ENCODE measurements around the gene OPCML. TPM values are rescaled to one million over a fixed set of nuclear protein-coding genes. Genes with fewer than 3 reads are reported as not detected.

Gene OPCML
- total RNA-seq, 1 experiment from 2014 or later = 0.94 TPM

- no peak overlapping the region for H3K14ac ChIP-seq (ENCODE audit: insufficient read depth, low read length)
- no peak overlapping the region for H3T11ph ChIP-seq (ENCODE audit: low read length)
- H3K79me1 ChIP-seq (ENCODE audit: insufficient read depth, low read depth, low read length, poor library complexity, severe bottlenecking) = no peaks in the 10 kb centered on the region
- no peaks in the 10 kb centered on the region for H3K36me3 Mint-ChIP-seq (ENCODE audit: insufficient read depth in 1 of 3, low read depth in 3 of 3)
- no peak overlapping the region for H2BK15ac ChIP-seq (ENCODE audit: low read depth, low read length)
- H2BK20ac ChIP-seq (ENCODE audit: low read depth, low read length, poor library complexity, severe bottlenecking) = no peak overlapping the region
- no peaks in the 10 kb centered on the region for H4K20me1 ChIP-seq (ENCODE audit: control insufficient read depth, insufficient read depth, insufficient read length)
- H3K4me3 Mint-ChIP-seq = no peak overlapping the region
- H2BK5ac ChIP-seq (ENCODE audit: insufficient read length, low read length) = no peak overlapping the region
- no peak for TF ChIP-seq CTCF (conservative IDR thresholded peaks at IDR 0.05)
- no peaks in the 10 kb centered on the region for H3K9me3 ChIP-seq (ENCODE audit: control insufficient read depth, low read depth, low read length)
- no CpG with 5 or more reads among the region's 3 CpGs for WGBS (ENCODE audit: extremely low coverage, insufficient read length, low lambda C conversion rate)
- no peak for DNase-seq
- H4K8ac ChIP-seq (replicated peaks; ENCODE audit: insufficient read length, low read depth, low read length) = no peak overlapping the region
- no peaks in the 10 kb centered on the region for H3K4me1 ChIP-seq (ENCODE audit: insufficient read depth, low read length)
- no peaks in the 10 kb centered on the region for H3K79me2 ChIP-seq (ENCODE audit: insufficient read depth, low read length)
- no peak overlapping the region for H3K4me2 ChIP-seq (ENCODE audit: insufficient read depth, insufficient read length, low read length)
- no peaks in the 10 kb centered on the region for H3K27me3 ChIP-seq (ENCODE audit: insufficient read depth, low read length)
- H3K27ac Mint-ChIP-seq = 0 out of 7 replicates have a peak overlapping the region, but pooled peaks of 1 of the 3 experiments have one; percentile 10
- H2AK5ac ChIP-seq (ENCODE audit: insufficient read length, low read length) = no peak overlapping the region
- H2AFZ ChIP-seq (ENCODE audit: low read length) = no peak overlapping the region
- no peak overlapping the region for H4K91ac ChIP-seq (ENCODE audit: insufficient read length, low read depth, low read length)
- H3K4ac ChIP-seq (ENCODE audit: low read depth, low read length) = no peak overlapping the region
- no peak overlapping the region for H2BK120ac ChIP-seq (ENCODE audit: low read depth, low read length, poor library complexity, severe bottlenecking)
- no peaks in the 10 kb centered on the region; the same call in 1 of the 2 replicates for H3K27me3 Mint-ChIP-seq (ENCODE audit: low read depth)
- no peak overlapping the region for H3K18ac ChIP-seq (ENCODE audit: insufficient read length, low read depth, low read length)
- no peak overlapping the region for H3K23ac ChIP-seq (ENCODE audit: insufficient read length, low read depth, low read length)
- no peaks in the 10 kb centered on the region for H3K4me1 Mint-ChIP-seq
- H3K9ac ChIP-seq (ENCODE audit: extremely low read depth, insufficient read length, low read length) = no peak overlapping the region
- no peaks in the 10 kb centered on the region; a peak in 1 of 5 replicates for H3K9me3 Mint-ChIP-seq
- no peak overlapping the region for H3K27ac ChIP-seq (ENCODE audit: insufficient read length, low read depth, low read length)
- H3K23me2 ChIP-seq (ENCODE audit: insufficient read length, low read depth, low read length, poor library complexity, severe bottlenecking) = no peaks in the 10 kb centered on the region
- no peak overlapping the region for H3K56ac ChIP-seq (ENCODE audit: insufficient read length, low read depth, low read length)
- H2BK12ac ChIP-seq (ENCODE audit: insufficient read length, low read depth, low read length) = no peak overlapping the region
- no peak overlapping the region for H4K5ac ChIP-seq (ENCODE audit: insufficient read length, low read depth, low read length)
Observed at GRCh38 chr11:132671851-132672370, 860.4 kb downstream of the OPCML start.

Measured in H9 (cell line).